ENCODE measurements around the gene PAPOLB. TPM values are rescaled to one million over a fixed set of nuclear protein-coding genes. Genes with fewer than 3 reads are reported as not detected.

Gene PAPOLB
- total RNA-seq, 1 experiment from 2014 or later: not detected

Small RNAs within 50 kb of the gene (small RNA-seq; reads per million reads assigned to genes)
- gene RF00019: not detected

Other genes with a start within 250 kb of the PAPOLB start
- gene FOXK1, start 179.7 kb downstream of the PAPOLB start, total RNA-seq (2014; rRNA removed; shearing (Covaris generic)): 14.3 and 17.9 TPM in 2 replicates
- 21.0 and 28.4 TPM in 2 replicates for gene AP5Z1, start 86.4 kb downstream of the PAPOLB start, total RNA-seq (2014; rRNA removed; shearing (Covaris generic))
- 0.14 and 0.57 TPM in 2 replicates for gene RADIL, start 21.7 kb upstream of the PAPOLB start, total RNA-seq (2014; rRNA removed; shearing (Covaris generic))
- gene MMD2, start 97.2 kb upstream of the PAPOLB start, total RNA-seq (2014; rRNA removed; shearing (Covaris generic)): not detected in 2 replicates
- gene RBAK, start 183.8 kb upstream of the PAPOLB start, total RNA-seq (2014; rRNA removed; shearing (Covaris generic)): 5.0 and 5.3 TPM in 2 replicates